Activated CD8-positive, alpha-beta memory T cell treated with anti-CD3 and anti-CD28 coated beads, Interleukin-2, amount 50 U/mL, for 1 hour (primary cell): ENCODE measurements around the gene NDUFS4.
"Not testable (repeated sequence)": the region's sequence is repeated elsewhere in the genome, so short reads cannot be mapped to it uniquely, and the experiment has no call there.

Experiments used
- DNase-seq: peaks from one replicate; pipeline ENCODE4 v3.0.0-alpha.2; 2020; ENCODE audit errors: extremely low read depth

NDUFS4 gene

DNA sequence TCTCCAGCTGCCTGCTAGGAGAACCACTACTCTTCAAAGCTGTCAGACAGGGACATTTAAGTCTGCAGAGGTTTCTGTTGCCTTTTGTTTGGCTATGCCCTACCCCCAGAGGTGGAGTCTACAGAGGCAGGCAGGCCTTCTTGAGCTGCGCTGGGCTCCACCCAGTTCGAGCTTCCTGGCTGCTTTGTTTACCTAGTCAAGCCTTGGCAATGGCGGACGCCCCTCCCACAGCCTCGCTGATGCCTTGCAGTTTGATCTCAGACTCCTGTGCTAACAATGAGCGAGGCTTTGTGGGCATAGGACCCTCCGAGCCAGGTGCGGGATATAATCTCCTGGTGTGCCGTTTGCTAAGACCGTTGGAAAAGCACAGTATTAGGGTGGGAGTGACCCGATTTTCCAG is 104.9 kb downstream of the NDUFS4 start:
- not testable (repeated sequence) for DNase-seq

DNA sequence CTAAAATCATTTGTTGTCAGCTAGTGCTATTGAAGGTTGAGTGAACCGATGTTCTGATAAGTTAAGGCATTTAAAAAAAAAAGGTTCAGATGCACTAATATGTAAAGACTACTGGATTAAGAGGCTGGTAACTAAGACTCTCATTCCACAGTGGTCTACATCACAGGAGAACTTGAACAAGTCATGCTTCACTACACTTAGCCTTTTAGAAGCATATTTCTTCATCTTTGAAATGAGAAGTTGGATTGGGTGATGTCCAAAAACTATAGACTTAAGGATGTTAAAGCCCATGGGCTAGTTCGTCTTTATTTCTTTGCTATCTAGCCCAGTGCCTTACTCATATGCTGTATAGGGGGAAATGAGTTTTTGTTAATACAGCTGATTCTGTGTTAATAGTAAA is 107.2 kb downstream of the NDUFS4 start:
- no peak for DNase-seq

DNA sequence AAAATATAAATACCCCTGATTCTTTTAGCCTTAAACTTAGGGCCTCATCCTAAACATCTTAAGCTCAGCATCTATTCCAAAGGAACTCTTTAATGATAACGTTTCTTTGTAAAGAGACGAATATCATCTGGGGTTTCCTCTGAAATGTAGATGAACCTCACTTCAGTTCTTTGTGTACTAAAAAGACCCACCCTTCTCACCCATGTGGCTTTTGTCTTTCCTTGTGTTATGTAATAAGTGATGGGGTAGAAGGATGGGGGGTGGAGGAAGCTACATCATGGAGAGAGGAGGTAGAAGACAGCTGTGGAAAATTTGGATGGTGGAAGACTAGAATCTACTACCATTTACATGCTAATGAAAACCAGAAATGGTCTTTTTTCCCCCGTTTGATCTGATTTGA is 111.0 kb downstream of the NDUFS4 start:
- DNase-seq: no peak

DNA sequence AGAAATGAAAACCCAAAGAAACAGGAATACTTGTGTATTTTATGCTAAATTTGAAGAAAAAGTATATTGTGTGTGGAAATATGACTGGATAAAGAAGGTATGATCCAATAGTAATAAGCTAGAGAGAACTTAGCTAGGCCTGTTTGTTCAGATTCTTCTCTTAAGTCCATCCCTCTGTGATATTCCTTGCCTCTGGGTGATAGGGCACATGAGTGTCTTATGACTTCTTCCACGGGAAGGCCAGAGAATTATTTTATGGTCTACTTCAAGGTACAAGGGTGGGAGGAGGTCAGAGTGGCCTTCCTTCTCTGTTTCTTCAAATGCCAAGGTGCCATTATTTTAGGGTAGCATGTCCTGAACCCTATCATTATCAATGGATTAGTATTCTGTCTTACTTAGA is 113.7 kb downstream of the NDUFS4 start:
- no peak for DNase-seq

DNA sequence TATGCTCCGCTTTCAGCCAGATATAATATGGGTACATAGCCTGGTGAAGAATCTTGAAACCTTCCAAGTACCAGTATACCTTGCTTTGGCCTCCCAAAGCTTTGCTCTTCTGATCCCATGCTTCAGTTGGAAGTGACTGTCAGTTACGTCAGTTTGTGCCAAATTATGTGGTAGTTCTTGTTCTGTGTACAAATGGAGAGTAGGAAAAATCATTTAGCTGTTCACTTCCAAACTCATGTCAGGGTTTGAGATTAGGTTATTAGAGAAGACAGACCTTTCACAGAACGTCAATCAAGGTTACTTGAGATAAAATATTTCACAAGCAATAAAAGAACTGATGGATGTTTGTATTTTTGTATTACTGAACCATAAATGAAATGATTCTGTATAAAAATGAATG is 117.2 kb downstream of the NDUFS4 start:
- no peak for DNase-seq

- DNase-seq: no peak
Observed at GRCh38 chr5:53678981-53679660, 118.7 kb downstream of the NDUFS4 start.

DNA sequence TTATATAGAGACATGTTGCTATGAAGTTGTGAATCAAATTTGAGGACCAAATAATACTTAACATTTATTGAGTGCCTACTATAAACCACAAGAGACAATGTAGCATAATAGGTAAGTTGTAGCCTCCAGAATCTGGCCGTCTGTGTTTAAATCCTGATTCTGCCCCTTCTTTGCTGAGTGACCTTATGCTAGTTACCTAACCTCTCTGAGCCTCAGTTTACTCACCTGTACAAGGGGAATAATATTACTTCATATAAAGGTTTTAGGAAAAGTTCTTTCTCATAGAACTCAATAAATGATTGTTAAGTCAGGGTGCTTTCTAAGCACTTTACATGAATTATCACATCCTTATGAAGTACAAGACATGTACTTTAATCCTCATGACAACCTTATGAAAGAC is 120.6 kb downstream of the NDUFS4 start:
- DNase-seq: no peak

GRCh38 chr5:53691014-53691413 is 130.6 kb downstream of the NDUFS4 start:
- DNase-seq: no peak

DNA sequence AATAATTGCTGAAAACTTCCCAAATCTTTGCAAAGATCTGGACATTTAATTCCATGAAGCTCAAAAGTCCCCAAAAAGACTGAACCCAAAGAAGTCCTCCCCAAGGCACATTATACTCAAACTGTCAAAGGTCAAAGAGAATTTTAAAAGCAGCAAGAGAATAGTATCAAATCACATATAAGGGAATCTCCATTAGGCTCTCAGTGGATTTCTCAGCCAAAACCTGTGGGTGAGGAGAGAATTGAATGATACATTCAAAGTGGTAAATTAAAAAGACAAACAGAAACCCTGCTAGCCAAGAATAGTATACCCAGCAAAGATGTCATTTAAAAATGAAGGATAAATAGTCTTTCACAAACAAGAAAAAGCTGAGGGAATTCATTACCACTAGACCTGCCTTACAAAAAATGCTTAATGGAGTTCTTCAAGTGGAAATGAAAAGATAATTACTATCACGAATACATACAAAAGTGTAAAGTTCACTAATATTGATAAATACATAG is 134.1 kb downstream of the NDUFS4 start:
- no peak for DNase-seq

- DNase-seq: not testable (repeated sequence)
Observed at GRCh38 chr5:53710405-53710804, 150.0 kb downstream of the NDUFS4 start.

GRCh38 chr5:53712327-53712726 is 151.9 kb downstream of the NDUFS4 start:
- no peak for DNase-seq

GRCh38 chr5:53713978-53714666 is 153.7 kb downstream of the NDUFS4 start:
- no peak for DNase-seq

DNA sequence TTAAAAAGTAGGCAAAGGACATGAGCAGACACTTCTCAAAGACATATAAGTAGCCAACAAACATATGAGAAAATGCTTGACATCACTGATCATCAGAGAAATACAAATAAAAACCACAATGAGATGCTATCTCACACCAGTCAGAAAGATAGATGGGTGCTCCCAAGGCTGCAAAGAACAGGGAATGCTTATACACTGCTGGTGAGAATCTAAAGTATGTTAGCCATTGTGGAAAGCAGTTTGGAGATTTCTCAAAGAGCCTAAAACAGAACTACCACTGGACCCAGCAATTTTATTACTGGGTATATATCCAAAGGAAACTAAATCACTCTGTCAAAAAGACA is 154.2 kb downstream of the NDUFS4 start:
- no peak for DNase-seq

- DNase-seq: no peak
Observed at GRCh38 chr5:53726121-53726520, 165.7 kb downstream of the NDUFS4 start.

DNA sequence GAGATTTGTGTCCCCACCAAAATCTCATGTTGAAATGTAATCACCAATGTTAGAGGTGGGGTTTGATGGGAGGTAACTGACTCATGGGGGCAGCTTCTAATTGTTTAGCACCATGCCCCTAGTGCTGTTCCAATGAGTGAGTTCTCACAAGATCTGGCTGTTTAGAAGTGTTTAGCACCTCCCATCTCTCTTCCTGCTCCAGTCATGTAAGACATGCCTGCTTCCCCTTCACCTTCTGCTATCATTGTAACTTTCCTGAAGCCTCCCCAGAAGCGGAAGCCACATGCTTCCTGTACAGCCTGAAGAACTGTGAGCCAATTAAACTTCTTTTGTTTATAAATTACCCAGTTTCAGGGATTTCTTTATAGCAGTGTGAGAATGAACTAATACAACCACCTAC is 170.5 kb downstream of the NDUFS4 start:
- DNase-seq: no peak
